GM18951 (cell line): ENCODE measurements around the gene SLC40A1.

Experiments
- POLR2A ChIP-seq: IDR thresholded peaks from 4 replicates; pipeline ENCODE4 v1.6.1; 2011; ENCODE audit warnings: mild to moderate bottlenecking; ENCODE audit not compliant: insufficient read length, insufficient read depth; ENCODE audit errors: extremely low read depth
- in situ Hi-C: fragments of 300-500 bp; cut with MboI; formaldehyde crosslinking; loops from one replicate; pipeline ENCODE4 v1.12.0; 2022; ENCODE audit warnings: low sequenced_read_pairs, mixed read lengths, inconsistent platforms; ENCODE audit not compliant: unreplicated experiment

Gene SLC40A1

DNA sequence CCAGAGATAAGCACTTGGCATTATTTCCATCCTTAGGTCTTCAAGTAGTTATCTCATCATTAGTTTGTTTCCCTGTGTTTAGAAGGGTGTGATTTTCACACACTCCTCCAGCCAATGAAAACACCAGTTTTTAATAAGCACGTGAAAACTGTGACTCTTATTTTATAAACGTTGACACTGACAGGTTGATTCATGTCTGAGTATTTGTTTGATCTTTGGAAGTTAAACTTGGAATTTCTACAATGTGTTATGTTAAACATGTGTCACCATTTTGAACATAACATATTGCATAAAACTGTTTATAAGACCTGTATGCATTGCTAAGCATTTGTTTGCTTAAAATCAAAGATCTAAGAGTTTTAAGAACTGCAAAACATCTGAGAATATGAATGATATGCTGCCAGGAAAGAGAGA lies 27.6 kb downstream of the SLC40A1 start:
- no peak for TF ChIP-seq POLR2A
- in situ Hi-C loops, result no loop called here

DNA sequence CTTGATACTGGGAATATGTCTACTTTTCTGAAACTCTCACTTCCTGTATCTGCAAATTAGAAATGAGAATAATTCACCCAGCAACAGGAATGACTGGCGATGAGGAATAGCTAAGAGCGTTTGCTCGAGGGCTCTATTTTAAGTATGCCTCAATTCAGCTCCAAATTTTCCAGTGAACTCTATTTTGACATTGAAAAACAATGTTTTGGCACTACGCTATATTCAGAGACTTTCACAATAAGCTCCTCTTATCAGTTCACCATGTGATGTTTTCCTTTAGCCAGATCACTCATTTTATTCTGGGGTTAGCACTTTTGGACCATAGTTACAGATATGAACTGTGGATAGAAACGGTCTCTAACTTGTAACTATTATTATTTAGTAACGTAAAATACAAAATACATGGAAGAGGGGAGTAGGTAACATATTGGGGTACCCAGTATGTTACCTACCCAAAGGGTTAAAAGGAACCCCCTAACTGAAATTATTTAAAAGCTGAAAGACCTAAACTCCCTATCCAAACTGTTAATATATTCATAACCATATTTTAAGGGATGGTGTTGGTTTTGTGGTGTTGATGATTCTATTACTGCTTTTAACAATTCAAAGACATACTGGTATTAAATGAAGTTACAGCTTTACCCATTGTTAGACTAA lies 28.1 kb downstream of the SLC40A1 start:
- in situ Hi-C loops, result no loop called here
- no peak for TF ChIP-seq POLR2A

DNA sequence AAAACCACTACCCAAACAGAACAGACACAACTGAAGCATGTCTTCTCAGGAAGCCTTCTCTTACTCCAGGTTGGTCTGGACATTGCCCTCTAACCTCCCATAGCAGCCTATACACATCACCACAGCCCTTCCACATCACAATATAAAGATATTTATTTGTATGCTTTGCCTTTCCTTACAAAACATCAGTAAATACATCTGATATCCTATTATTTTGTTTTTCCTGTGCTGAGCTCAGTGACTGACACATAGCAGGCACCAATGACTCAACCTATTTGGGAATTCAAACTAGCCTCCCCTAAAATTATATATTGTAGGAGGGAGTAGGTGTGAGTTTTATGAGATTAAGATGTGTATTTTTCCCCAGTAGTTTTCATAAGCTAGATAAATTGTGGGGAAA lies 28.8 kb downstream of the SLC40A1 start:
- in situ Hi-C loops, result no loop called here
- TF ChIP-seq POLR2A, result no peak

DNA sequence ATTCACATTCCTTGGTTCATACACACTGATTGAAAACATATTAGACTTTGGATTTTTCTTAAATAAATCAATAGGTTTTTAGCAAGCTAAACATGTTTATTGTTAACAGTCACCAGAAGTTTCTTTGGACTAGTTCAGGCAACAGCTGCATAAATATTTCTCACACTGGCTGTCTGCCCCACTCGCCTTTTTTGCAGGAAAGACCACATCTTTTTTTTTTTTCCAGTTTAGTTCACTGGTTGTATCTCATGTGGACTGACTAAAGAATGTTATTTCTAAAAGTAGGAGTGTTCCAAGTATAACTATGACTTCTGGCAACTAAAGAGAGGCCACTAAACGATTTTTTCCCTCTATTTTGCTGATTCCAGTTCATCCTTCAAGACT lies 31.1 kb downstream of the SLC40A1 start:
- in situ Hi-C loops, result no loop called here
- no peak for TF ChIP-seq POLR2A

DNA sequence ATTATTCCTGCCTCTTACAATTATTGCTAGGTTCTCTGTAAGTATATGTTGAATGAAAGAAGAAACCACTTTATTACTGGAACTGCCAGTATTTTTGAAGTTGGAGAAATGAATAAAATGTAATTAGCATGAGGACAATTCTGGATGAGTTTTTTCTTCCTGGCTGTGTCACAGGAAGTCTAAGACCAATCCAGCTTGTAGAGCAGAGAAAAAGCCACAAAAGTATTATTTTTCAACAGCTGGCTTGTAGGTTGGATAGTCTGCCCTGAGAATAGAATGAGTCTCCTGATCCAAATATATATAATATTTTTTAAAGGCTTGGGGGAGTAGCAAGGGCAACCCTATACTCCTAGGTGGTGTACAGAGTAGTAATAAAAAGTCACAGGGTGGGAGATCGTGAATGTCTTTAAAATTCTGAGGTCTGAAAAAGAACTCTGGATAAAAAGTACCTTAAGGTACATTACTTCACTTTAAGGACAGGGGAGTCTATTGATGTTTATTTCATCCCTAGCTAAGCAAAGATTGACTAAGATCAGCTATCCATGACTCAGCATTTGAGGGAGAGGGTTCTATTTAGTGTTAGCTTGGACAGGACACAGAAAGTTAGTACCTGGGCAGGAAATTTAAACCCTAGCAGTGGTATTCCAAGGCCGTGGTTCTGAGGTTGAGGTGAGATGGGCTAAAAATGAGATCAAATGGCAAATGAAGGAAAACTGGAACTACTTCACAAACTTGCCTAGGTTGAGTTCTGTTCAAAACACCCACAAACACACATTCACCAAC lies 31.7 kb downstream of the SLC40A1 start:
- in situ Hi-C loops, result no loop called here
- TF ChIP-seq POLR2A, result no peak

DNA sequence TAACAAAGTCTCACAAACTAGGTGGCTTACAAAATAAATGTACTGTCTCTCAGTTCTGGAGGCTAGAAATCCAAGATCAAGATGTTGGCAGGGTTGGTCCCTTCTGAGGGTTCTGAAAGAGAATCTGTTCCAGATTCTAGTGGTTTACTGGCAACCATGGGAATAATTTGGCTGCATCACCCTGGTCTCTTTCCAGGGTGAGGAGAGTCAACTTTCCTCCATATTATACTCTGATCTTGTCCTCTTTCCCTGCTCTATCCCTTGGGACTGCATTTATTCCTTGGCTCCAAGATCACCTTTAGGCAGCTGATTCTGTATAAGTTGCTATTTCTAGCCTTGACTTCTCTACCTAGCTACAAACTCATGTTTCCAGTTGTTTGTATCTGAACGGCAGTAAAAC lies 35.2 kb downstream of the SLC40A1 start:
- TF ChIP-seq POLR2A, result no peak
- in situ Hi-C loops, result no loop called here

DNA sequence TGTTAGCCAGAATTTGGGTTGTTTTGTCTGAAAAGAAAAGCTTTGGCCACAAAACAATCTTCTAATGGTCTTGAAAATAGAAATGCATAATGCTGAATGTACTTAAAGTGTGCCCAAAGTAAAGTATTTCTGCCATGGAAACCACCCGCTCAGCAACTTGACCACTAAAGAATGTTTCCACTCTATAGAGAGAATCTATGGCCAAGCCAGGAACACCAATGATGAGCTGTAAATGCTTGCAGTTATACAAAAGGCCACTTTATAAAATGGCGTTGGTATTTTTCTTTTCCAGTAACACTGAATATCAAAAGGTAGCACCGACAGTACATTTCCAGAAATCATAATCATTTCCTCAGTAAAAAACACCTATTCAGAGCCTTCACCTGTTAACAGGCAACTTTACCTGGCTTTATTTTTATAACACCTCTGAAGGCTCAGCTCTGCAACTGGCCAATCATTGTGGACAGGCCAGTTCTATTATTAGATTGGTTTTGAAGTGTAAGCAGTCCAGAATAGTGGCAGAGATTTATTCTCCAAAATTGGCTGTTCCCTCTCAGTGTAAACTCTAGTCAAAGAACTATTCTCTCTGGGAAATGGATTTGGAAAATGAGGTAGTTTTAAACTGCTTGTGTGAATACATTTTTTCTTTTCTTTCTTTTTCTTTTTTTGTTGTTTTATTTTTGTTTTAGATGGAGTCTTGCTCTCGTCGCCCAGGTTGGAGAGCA lies 36.1 kb downstream of the SLC40A1 start:
- TF ChIP-seq POLR2A, result no peak
- in situ Hi-C loops, result no loop called here

DNA sequence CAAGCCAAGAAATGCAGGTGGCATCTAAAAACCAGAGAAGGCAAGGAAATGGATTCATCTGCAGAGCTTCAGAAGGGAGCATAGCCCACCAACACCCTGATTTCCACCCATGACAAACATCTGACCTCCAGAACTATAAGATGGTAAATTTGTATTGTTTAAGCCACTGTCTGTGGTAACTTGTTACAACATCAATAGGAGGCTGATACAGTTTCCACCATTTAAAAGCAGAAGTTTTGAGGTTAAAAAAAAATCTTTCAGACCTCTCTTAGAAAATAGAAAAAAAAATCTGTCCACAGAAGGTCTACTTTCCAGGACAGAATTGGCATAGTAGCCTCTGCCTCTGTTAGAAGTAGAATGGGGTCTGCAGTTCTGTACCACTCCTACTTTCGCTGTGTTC lies 37.2 kb downstream of the SLC40A1 start:
- no peak for TF ChIP-seq POLR2A
- in situ Hi-C loops, result no loop called here

DNA sequence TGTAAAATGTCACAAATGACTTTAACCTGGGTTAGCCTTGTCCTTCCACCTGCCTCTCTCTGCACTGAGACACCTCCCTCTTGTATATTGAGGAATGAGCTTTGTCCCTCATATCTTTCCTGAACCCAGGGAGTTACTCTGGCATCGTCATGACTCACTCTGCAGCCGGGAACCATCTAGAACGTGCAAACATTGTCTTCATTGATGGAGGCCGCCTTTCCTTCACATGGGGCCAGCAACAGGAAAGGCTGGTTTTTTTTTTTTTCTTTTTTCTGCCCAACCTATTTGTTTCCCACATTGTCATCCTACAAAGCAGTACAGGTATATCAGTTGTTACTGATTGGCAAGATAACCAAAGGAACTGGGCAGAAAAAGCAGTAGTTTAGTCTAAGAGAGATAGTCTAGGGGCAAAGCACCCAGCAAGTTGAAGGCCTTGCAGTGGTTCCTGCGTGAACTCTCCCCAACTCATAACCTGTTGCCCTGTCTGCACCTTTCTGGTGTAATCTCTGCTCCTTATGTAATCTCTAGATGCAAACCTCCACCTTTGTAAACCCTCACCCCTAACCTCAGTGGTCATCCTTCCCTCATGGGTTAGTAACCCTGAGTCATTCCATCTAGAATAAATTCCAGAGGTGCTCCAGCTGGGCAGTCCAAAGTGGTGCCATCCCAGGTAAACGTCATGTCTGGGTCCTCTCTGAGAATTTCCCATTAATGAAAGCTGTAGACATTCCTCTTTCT lies 38.3 kb downstream of the SLC40A1 start:
- in situ Hi-C loops, result no loop called here
- no peak for TF ChIP-seq POLR2A

DNA sequence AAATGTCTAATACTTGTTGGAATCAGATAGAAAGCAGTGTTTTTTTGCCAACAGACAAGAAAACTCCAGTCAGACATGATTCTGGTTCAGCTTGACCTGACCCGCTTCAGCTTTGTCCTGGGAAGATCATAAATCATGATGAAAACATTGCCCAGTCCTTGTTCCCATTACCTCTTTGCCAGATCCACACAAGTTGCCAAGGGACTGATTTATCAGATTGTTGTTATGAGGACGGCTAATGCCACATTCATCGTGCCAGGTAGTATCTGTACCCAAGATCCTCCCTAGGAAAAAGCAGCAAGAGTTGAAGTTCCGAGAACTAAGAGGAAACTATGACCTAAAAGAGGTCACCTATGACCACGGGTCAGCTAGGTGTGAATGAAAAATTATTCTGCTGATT lies 39.0 kb downstream of the SLC40A1 start:
- in situ Hi-C loops, result no loop called here
- no peak for TF ChIP-seq POLR2A

DNA sequence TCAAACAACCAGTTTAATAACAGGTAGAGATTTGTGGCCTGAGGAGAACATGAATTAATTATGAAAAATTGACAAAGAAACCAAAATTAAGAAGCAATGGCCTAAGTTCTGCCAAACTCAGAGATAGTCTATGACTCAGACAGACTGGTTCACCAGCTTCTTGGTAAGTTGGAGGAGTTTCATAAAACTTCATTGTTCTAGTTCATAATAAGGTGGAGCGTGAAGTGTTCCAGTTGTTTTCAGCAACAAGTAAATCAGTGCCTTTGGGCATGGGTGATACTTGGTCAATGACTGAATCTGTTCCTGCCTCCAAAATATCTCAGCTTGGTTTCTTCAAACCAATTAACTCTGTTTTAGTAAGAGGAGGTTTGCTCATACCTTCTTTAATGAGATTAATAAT lies 40.0 kb downstream of the SLC40A1 start:
- TF ChIP-seq POLR2A, result no peak
- in situ Hi-C loops, result no loop called here

DNA sequence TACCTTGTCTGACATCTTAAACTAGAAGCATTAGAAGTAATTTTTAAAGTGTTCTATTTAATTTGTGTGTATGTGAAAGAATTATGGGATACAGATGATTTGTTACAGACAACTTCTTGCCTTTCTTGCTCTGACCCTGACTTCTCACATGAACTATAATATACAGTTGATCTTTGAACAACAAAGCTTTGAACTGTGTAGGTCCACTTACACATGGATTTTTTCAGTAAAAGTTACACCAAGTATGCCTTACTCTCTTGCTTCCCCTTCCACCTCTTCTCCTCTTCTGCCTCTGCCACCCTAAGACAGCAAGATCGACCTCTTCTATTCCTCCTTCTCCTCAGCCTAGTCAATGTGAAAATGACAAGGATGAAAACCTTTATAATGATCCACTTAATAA lies 42.2 kb downstream of the SLC40A1 start:
- TF ChIP-seq POLR2A, result no peak

DNA sequence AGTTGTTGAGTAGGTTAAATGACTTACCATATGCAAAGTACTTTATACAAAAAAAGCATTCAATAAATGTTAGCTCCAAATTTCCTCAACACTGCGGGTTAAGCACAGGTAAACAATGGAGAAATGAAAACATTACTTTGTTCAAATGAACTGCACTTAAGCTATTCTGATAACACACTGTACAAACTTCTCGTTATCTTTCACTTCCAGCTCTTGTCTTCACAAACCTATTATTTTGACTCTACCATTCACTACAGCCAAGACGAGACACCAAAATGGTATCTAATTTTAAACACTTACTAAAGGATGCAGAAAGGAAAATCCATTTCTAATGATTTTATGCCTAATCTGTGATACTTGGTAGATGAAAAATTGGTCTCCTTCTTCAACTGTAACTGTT lies 43.8 kb downstream of the SLC40A1 start:
- in situ Hi-C loops, result no loop called here
- TF ChIP-seq POLR2A, result no peak

More for the DNA sequence above, 42.2 kb downstream of the SLC40A1 start:
- in situ Hi-C loops, result no loop called here
